ENCODE results near the gene ACO2.

The ACO2 gene

GRCh38 chr22:41543854-41544670 is 75.1 kb downstream of the ACO2 start, which contains the start of gene POLR3H:
Gene POLR3H (minus strand): TSS chr22:41544470. CDS start chr22:41544101, 369 bp downstream.
- Mint-ChIP-seq H3K27ac (peak within 1 kb of the TSS; percentile 80 to 91 (median 88)), H3K4me1 (peaks cover 52% of the 10 kb centered on the region), H3K9me3 (no peaks in the 10 kb centered on the region), H3K36me3 (ENCODE audit: low read depth) (peaks cover 10% of the 10 kb centered on the region), H3K4me3 (peak within 1 kb of the TSS; percentile 96 to 100 (median 99)), H3K27me3 (ENCODE audit: low read depth) (no peaks in the 10 kb centered on the region)
- peak; percentile 45 to 61 (median 49) for TF ChIP-seq CTCF (IDR thresholded peaks at IDR 0.05; ENCODE audit: unreplicated experiment in 3 of 3)

GRCh38 chr22:41544671-41545476 is 76.0 kb downstream of the ACO2 start:
- TF ChIP-seq CTCF (IDR thresholded peaks at IDR 0.05; ENCODE audit: unreplicated experiment in 3 of 3): no peak
- H3K4me1 Mint-ChIP-seq: peaks cover 55% of the 10 kb centered on the region
- H3K4me3 Mint-ChIP-seq: peak overlapping the region; percentile 96 to 100 (median 99)

GRCh38 chr22:41548830-41549211 is 79.9 kb downstream of the ACO2 start:
- Mint-ChIP-seq H3K27ac (peak overlapping the region in 1 of 3 experiments; percentile 70), H3K4me3 (no peak overlapping the region), H3K27me3 (ENCODE audit: low read depth) (no peaks in the 10 kb centered on the region), H3K36me3 (ENCODE audit: low read depth) (no peaks in the 10 kb centered on the region), H3K4me1 (peaks cover 53% of the 10 kb centered on the region), H3K9me3 (no peaks in the 10 kb centered on the region)
- no peak for TF ChIP-seq CTCF (IDR thresholded peaks at IDR 0.05; ENCODE audit: unreplicated experiment in 3 of 3)

More at GRCh38 chr22:41544671-41545476, 76.0 kb downstream of the ACO2 start:
- no peaks in the 10 kb centered on the region for H3K27me3 Mint-ChIP-seq (ENCODE audit: low read depth)
- H3K9me3 Mint-ChIP-seq: no peaks in the 10 kb centered on the region
- H3K27ac Mint-ChIP-seq: peak overlapping the region; percentile 80 to 91 (median 88)
- peaks cover 6% of the 10 kb centered on the region for H3K36me3 Mint-ChIP-seq (ENCODE audit: low read depth)

GRCh38 chr22:41550952-41551491 is 82.1 kb downstream of the ACO2 start:
- TF ChIP-seq CTCF (IDR thresholded peaks at IDR 0.05; ENCODE audit: unreplicated experiment in 3 of 3): no peak
- Mint-ChIP-seq H3K27ac (peak overlapping the region; percentile 78 to 90 (median 81)), H3K9me3 (no peaks in the 10 kb centered on the region), H3K27me3 (ENCODE audit: low read depth) (no peaks in the 10 kb centered on the region), H3K4me3 (no peak overlapping the region), H3K36me3 (ENCODE audit: low read depth) (no peaks in the 10 kb centered on the region), H3K4me1 (peaks cover 48% of the 10 kb centered on the region)

GRCh38 chr22:41551877-41552582 is 83.1 kb downstream of the ACO2 start:
- peak overlapping the region; percentile 82 to 90 (median 89) for H3K27ac Mint-ChIP-seq
- no peak for TF ChIP-seq CTCF (IDR thresholded peaks at IDR 0.05; ENCODE audit: unreplicated experiment in 3 of 3)
- H3K27me3 Mint-ChIP-seq (ENCODE audit: low read depth): no peaks in the 10 kb centered on the region

More at GRCh38 chr22:41551877-41552582, 83.1 kb downstream of the ACO2 start:
- H3K4me3 Mint-ChIP-seq: peak overlapping the region in 2 of 3 experiments; percentile 26 to 32
- no peaks in the 10 kb centered on the region for H3K9me3 Mint-ChIP-seq
- peaks cover 57% of the 10 kb centered on the region for H3K4me1 Mint-ChIP-seq
- no peaks in the 10 kb centered on the region for H3K36me3 Mint-ChIP-seq (ENCODE audit: low read depth)

Measured in nephron (organoid).